Right renal cortex interstitium (tissue), 3 donors: ENCODE results near the gene PLPP1. TPM values are rescaled to one million over a fixed set of nuclear protein-coding genes. Genes with fewer than 3 reads are reported as not detected.
"Not testable (repeated sequence)": the region's sequence is repeated elsewhere in the genome, so short reads cannot be mapped to it uniquely, and the experiment has no call there.

ENCODE experiments used
- DNase-seq, 3 donors: peaks; one replicate each; pipeline ENCODE4 v3.0.0-alpha.2; 2013; ENCODE audit warnings: low read depth in 3 of 3, low spot score in 2 of 3
- polyA plus RNA-seq, 3 donors: library from polyadenylated mRNA; unstranded; fragments of 120-200 nt; gene quantifications; one replicate each; pipeline ENCODE4 v1.2.1, GENCODE V29; 2013; ENCODE audit not compliant: insufficient read length in 3 of 3

The PLPP1 gene
- polyA plus RNA-seq, 3 donors, result 81.1 to 95.3 (median 95.2) TPM

- DNase-seq, result no peak
Observed at GRCh38 chr5:55547781-55548180, 13.0 kb upstream of the PLPP1 start.

GRCh38 chr5:55546947-55547346 lies 12.2 kb upstream of the PLPP1 start:
- DNase-seq, result no peak

- DNase-seq, result no peak
Observed at GRCh38 chr5:55544341-55544740, 9.6 kb upstream of the PLPP1 start.

GRCh38 chr5:55541056-55541635 lies 6.4 kb upstream of the PLPP1 start:
- DNase-seq, result no peak

- DNase-seq, result no peak
Observed at GRCh38 chr5:55540525-55540924, 5.8 kb upstream of the PLPP1 start.

- DNase-seq, result no peak
Observed at GRCh38 chr5:55540024-55540423, 5.3 kb upstream of the PLPP1 start.

GRCh38 chr5:55538661-55539060 lies 3.9 kb upstream of the PLPP1 start:
- DNase-seq, result no peak

- DNase-seq, result not testable (repeated sequence)
Observed at GRCh38 chr5:55537315-55537714, 2.6 kb upstream of the PLPP1 start.

GRCh38 chr5:55535199-55535905 lies 588 bp upstream of the PLPP1 start:
- no peak for DNase-seq

GRCh38 chr5:55533521-55534435 lies 986 bp downstream of the PLPP1 start:
- DNase-seq, result peak in 2 of 3 donors; percentile 54 to 55

- DNase-seq, result no peak
Observed at GRCh38 chr5:55530669-55531068, 4.1 kb downstream of the PLPP1 start.

- DNase-seq, result no peak
Observed at GRCh38 chr5:55524816-55525215, 9.9 kb downstream of the PLPP1 start.

GRCh38 chr5:55523293-55523692 lies 11.5 kb downstream of the PLPP1 start:
- DNase-seq, result no peak

- DNase-seq, result no peak
Observed at GRCh38 chr5:55521881-55522280, 12.9 kb downstream of the PLPP1 start.

GRCh38 chr5:55520117-55520839 lies 14.5 kb downstream of the PLPP1 start:
- no peak for DNase-seq

GRCh38 chr5:55518831-55519390 lies 15.9 kb downstream of the PLPP1 start:
- no peak for DNase-seq

GRCh38 chr5:55517804-55518203 lies 17.0 kb downstream of the PLPP1 start:
- no peak for DNase-seq

- no peak for DNase-seq
Observed at GRCh38 chr5:55511010-55511409, 23.8 kb downstream of the PLPP1 start.

- no peak for DNase-seq
Observed at GRCh38 chr5:55510523-55510880, 24.3 kb downstream of the PLPP1 start.

GRCh38 chr5:55509796-55510522 lies 24.8 kb downstream of the PLPP1 start:
- DNase-seq, result no peak
